Measurements from ENCODE around the gene HSPA9. TPM values are rescaled to one million over a fixed set of nuclear protein-coding genes. Genes with fewer than 3 reads are reported as not detected.

The HSPA9 gene
- total RNA-seq, 1 donor from 2014 or later, result 224 TPM

GRCh38 chr5:138564242-138564641 is 11.0 kb downstream of the HSPA9 start:
- no peak for DNase-seq (ENCODE audit: low spot score)

GRCh38 chr5:138563340-138564118 is 11.7 kb downstream of the HSPA9 start:
- DNase-seq (ENCODE audit: low spot score), result no peak

GRCh38 chr5:138560971-138561370 is 14.2 kb downstream of the HSPA9 start:
- DNase-seq (ENCODE audit: low spot score), result no peak

DNA sequence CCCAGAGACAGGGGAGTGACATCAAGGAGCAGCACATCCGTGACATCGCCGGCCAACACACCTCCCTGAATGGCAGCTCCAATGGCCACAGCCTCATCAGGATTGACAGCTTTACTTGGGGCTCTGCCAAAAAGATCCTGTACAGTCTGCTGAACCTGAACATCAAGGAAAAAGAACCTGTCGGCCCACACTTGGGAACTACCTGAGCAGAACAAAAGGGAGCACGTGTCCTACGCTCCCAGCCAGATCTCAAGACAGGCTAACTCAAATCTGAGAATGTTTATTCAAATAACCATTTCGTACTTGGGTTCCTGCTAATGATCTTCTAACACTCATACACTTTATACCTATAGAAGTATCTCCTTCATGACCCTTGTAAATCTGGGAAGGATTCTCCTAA is 15.3 kb downstream of the HSPA9 start:
- no peak for DNase-seq (ENCODE audit: low spot score)

- no peak for DNase-seq (ENCODE audit: low spot score)
Observed at GRCh38 chr5:138557677-138558076, 17.5 kb downstream of the HSPA9 start.

DNA sequence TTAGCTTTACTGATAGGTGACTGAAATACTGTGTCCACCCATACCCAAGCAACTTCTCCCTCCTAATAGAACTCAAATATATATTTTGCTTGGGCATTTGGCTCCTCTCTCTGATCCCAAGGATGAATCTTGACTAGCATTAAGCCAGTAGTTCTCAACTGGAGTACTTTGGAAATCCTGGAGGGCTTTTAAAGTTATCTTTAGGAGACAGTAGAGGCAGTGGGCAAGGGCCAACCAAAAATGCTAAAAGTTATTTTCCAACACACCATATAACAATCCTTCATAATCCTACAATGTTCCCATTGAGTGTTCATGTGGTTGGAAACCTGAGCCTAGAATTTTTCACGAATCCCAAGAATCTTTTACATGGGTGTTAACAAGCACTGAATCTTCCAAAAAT is 21.1 kb downstream of the HSPA9 start:
- no peak for DNase-seq (ENCODE audit: low spot score)

- DNase-seq (ENCODE audit: low spot score), result no peak
Observed at GRCh38 chr5:138553437-138554095, 21.6 kb downstream of the HSPA9 start.

GRCh38 chr5:138552657-138553056 is 22.5 kb downstream of the HSPA9 start:
- no peak for DNase-seq (ENCODE audit: low spot score)

DNA sequence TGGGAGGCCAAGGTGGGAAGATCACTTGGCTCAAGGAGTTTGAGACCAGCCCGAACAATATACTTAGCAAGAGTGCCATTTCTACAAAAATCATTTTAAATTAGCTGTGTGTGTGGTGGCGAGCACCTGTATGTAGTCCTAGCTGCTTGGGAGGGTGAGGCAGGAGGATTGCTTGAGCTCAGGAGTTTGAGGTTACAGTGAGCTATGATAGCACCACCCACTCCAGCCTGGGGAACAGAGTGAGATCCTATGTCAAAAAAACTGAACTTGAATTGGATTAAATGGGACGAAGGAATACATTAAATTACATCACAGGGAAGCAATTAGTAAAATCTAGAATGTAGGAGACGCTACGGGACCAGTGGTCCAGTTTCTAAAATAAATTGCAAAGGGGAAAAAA is 25.8 kb downstream of the HSPA9 start:
- no peak for DNase-seq (ENCODE audit: low spot score)

GRCh38 chr5:138545919-138546562 is 29.2 kb downstream of the HSPA9 start:
- no peak for DNase-seq (ENCODE audit: low spot score)

GRCh38 chr5:138544181-138545134 is 30.7 kb downstream of the HSPA9 start:
- DNase-seq (ENCODE audit: low spot score), result no peak

DNA sequence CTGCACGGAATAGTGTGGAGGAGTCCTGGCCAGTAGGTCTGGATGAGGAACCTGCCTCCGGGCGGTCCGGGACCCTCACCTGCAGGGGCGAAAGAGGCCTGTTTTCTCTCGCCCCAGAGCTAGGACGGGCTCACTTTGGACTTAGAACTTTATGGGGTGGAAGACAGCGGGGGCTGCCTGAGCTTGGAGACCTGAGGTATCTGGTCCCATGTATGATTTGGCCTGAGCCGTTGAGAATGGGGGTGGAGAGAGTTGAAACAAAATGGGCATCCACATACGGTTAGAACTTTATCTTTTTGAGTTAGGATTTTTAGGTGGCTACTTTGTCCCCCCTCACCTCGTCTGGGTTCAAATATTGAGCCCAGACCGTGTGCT is 31.5 kb downstream of the HSPA9 start:
- DNase-seq (ENCODE audit: low spot score), result peak; percentile 92

GRCh38 chr5:138542956-138543729 is 32.1 kb downstream of the HSPA9 start, which contains the start of gene ETF1:
TSS of gene ETF1 (minus strand) at chr5:138543236. CDS start at chr5:138542918, 318 bp downstream.
- peak; percentile 100 for DNase-seq (ENCODE audit: low spot score)

- DNase-seq (ENCODE audit: low spot score), result no peak
Observed at GRCh38 chr5:138542180-138542955, 32.8 kb downstream of the HSPA9 start.

DNA sequence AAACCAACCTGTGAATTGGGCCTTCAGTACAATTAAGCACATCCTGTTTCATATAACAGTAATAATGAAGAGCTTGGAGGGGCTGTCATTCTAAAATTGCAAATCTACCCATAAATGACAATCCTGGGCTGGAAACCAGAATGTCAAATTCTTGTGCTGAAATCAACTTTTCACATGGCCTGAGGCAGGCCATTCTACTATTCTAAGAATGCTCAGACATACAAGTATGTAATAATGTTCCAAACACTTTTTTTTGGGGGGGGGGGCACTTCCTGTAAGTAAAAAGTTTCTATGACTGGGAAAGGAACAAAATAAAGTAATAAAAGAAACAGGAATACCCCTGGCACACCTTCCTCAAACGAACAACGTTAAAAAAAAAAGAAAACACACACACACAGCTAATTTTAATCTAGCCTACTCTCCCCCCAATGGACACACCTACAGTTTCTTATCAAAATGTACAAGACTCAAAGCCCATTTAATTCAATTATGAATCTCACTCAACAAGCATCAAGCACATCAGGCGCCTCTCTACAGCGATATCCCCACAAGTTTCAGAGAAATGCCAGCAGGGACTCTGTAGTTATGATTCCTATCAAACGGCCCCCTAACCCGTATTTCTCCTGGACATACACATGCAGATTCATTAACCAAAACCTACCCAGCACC is 33.6 kb downstream of the HSPA9 start:
- no peak for DNase-seq (ENCODE audit: low spot score)

DNA sequence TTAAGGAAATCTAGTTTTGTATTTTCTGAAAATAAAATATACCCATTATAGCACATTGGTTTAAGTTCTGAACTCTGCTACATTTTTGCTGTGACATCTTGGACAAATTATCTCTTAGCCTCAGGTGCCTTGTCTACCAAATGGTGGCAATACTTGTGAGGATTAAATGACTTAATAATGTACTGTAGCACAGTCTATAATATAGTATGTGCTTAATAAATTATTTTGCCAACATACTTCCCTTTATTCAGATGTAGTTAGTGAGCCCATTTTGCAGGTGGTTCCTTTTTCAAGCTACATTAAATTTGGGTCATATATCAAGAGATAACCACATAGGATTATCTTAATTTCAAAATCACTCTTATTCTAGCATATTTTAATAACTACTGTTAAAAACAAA is 35.4 kb downstream of the HSPA9 start:
- no peak for DNase-seq (ENCODE audit: low spot score)

DNA sequence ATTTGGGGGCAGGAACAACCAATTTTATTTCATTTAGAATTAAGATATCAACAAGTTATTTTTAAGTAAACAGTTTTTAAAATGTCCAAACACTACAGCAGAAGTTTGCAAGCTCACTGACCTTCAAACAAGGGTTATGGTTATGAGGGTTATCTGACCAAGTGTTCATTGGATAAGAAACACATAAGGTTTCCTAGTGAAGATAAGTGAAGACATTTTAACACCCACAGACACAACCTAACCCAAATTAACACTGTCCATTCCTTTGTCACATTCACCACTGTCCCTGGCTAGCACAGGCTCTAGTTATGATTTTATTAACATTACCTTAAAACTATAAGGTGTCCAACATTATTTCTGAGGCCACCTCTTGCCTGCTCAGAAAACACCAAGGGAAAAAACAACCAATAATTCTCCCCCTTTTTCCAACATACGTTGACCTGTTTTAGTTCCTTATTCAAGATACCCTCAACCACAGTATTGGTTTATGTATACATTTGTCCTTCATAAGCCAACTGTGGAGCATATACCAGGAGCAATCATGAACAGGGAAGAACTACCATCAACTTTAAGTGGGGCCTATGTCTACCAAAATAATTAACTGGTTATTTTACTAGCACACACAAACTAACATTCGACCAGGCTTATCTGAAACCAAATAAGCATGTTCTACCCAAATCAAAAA is 36.1 kb downstream of the HSPA9 start:
- no peak for DNase-seq (ENCODE audit: low spot score)

DNA sequence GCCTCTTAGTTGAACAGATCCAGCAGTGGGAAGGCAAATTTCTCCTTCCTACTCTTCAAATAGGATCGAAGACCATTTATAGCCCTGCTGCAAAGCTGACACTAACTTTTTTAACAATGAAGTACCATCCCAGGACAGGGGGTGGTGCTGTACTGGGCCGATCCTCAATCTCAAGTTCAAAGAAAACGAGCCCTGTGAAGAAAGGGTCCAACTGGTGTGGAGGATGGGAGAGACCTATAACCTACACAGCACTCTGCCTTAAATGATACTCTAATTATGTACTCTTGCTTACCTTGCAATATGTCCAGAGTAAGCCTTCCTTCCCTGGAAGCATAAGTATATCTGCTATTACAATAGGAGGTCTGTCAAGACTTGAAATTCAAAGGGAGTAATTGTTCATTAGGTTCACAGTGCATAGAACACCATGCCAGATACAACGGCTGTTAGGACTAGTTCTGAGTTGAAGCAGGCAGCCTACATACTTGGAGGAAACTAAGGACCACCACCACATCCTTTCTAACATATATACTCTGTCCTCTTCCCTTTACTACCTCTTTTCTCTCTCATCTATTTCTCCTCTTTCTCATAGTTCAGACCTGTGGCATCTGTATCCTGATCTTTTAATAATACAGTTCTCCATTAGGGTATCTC is 38.4 kb downstream of the HSPA9 start:
- no peak for DNase-seq (ENCODE audit: low spot score)
